Measurements from ENCODE around the gene IL25.

DNA sequence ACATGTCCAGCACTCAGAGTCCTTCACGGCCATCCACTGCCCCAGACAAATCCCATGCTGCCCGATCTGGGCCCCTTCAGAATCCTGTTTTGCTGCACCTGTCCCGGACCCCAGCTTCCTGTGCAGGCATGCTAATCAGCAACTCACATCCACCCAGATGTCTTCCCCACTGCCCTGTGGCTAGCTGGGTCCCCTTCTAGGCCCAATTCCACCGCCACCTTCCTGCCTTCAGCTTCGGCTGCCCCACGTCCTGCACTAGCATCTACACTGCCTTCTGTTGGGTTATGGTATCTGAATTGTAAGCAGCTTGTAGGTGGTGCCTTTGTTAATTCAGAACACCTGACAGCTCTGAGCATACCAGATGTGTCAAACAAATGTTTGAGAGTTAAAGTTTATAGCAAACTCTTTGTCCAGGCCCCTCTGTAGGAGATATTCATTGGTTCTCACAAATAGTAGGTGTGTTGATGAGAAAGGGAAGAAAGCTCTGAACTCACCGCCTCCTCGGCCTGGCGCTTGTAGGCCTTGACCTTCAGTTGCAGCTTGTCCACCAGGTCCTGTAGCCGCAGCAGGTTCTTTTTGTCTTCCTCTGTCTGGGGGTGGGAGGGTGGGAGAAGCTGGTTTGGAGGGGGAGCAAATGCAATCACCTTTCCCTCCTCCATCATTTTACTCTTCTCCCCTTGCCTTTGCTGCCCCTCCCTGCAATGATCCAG lies 10.3 kb downstream of the IL25 start:
- TF ChIP-seq POLR2AphosphoS5 (IDR thresholded peaks at IDR 0.05; ENCODE audit: borderline replicate concordance, low read depth, low read length) (no peak), EZH2 (IDR thresholded peaks at IDR 0.05) (no peak), FOXP2 (optimal IDR thresholded peaks at IDR 0.05; ENCODE audit: control extremely low read depth, extremely low read length, insufficient read depth) (no peak)

Data from SK-N-MC (cell line).